DND-41 (cell line): Measurements from ENCODE around the gene RARG.

Source experiments
- ATAC-seq: fragments of 200-7000 bp; cut with Tn5 transposase; 3 replicates; pipeline ENCODE4 v1.9.1; 2021; ENCODE audit warnings: low read depth; ENCODE audit not compliant: insufficient read depth
- DNase-seq: peaks from one replicate; pipeline ENCODE4 v3.0.0-alpha.2; 2020
- H2AFZ ChIP-seq: 2 replicates; pipeline ENCODE4 v1.6.0; 2012; ENCODE audit warnings: low read depth, low read length
- H3K27ac ChIP-seq: 2 replicates; pipeline ENCODE4 v1.5.1; 2012; ENCODE audit warnings: low read length, inconsistent platforms
- H3K27me3 ChIP-seq: fragments of 200-600 bp; sonication (generic); 2 replicates; pipeline ENCODE4 v1.6.0; 2012; ENCODE audit warnings: low read length, mild to moderate bottlenecking, inconsistent platforms; ENCODE audit not compliant: insufficient read depth, poor library complexity
- H3K36me3 ChIP-seq: 2 replicates; pipeline ENCODE4 v1.5.1; 2012; ENCODE audit warnings: low read length, inconsistent platforms; ENCODE audit not compliant: insufficient read depth
- H3K4me1 ChIP-seq: 2 replicates; pipeline ENCODE4 v1.5.1; 2012; ENCODE audit warnings: mild to moderate bottlenecking, low read length; ENCODE audit not compliant: insufficient read depth
- H3K4me2 ChIP-seq: 2 replicates; pipeline ENCODE4 v1.6.0; 2012; ENCODE audit warnings: mild to moderate bottlenecking, moderate library complexity, low read length, inconsistent platforms; ENCODE audit not compliant: insufficient read depth
- H3K4me3 ChIP-seq, 2 experiments: fragments of 200-600 bp in 1 of 2; shearing (Covaris generic) in 1 of 2; 2 replicates each; pipeline ENCODE4 v1.5.1; 2012 to 2016; ENCODE audit warnings: inconsistent platforms in 2 of 2, low read length in 2 of 2, mild to moderate bottlenecking in 2 of 2, low read depth in 1 of 2, moderate library complexity in 1 of 2
- H3K79me2 ChIP-seq: 2 replicates; pipeline ENCODE4 v1.6.0; 2012; ENCODE audit warnings: low read length, inconsistent platforms; ENCODE audit not compliant: insufficient read depth
- H3K9ac ChIP-seq: 2 replicates; pipeline ENCODE4 v1.6.0; 2012; ENCODE audit warnings: low read depth, mild to moderate bottlenecking, inconsistent platforms, low read length, moderate library complexity
- H3K9me3 ChIP-seq: 2 replicates; pipeline ENCODE4 v1.5.1; 2012; ENCODE audit warnings: low read length, moderate library complexity, mild to moderate bottlenecking, inconsistent platforms; ENCODE audit not compliant: insufficient read depth, severe bottlenecking
- H4K20me1 ChIP-seq: 2 replicates; pipeline ENCODE4 v1.6.0; 2012; ENCODE audit warnings: low read length; ENCODE audit not compliant: insufficient read depth
- EZH2 ChIP-seq: IDR thresholded peaks from 3 replicates; pipeline ENCODE4 v1.6.1; 2012; ENCODE audit warnings: borderline replicate concordance, low read depth, mild to moderate bottlenecking, moderate library complexity, low read length, inconsistent platforms; ENCODE audit not compliant: severe bottlenecking
- TF ChIP-seq, protein P1 (sequence below): IDR thresholded peaks from 2 replicates; pipeline ENCODE4 v1.5.1; 2012; ENCODE audit warnings: borderline replicate concordance, low read length, moderate library complexity, mild to moderate bottlenecking; ENCODE audit not compliant: poor library complexity, severe bottlenecking; ENCODE audit errors: extremely low read depth

RARG gene

DNA sequence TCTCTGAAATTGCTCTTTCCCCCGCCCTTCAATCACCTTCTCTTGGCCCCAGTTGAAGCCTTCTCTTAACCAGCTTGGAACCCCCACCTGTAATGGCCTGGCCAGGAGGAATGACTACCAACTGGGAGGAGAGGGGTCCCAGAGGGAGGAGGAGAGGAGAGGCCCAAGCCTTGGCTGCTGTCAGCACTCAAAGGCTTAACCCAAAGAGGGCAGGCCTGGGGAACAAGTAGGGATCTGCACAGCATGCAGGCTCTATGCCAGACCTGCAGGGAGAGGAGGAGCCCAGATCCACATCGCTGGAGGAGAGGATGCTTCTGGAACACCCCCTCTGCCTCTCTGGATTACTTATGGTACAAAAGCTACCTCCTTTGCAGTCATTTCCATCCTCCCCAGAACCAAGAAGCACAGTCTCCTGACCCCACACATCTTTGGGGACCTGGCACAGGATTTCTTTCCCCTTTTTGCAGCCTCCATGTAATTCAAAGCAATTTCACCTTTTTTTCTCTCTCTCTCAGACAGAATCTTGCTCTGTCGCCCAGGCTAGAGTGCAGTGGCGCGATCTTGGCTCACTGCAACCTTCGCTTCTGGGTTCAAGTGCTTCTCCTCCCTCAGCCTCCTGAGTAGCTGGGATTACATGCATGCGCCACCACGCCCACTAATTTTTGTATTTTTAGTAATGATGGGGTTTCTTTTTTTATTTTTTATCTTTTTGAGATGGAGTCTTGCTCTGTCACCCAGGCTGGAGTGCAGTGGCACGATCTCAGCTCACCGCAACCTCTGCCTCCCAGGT lies 6.2 kb downstream of the RARG start:
- no peak overlapping the region for H3K27ac ChIP-seq
- no peak overlapping the region for H3K4me2 ChIP-seq
- ATAC-seq = no peak

DNA sequence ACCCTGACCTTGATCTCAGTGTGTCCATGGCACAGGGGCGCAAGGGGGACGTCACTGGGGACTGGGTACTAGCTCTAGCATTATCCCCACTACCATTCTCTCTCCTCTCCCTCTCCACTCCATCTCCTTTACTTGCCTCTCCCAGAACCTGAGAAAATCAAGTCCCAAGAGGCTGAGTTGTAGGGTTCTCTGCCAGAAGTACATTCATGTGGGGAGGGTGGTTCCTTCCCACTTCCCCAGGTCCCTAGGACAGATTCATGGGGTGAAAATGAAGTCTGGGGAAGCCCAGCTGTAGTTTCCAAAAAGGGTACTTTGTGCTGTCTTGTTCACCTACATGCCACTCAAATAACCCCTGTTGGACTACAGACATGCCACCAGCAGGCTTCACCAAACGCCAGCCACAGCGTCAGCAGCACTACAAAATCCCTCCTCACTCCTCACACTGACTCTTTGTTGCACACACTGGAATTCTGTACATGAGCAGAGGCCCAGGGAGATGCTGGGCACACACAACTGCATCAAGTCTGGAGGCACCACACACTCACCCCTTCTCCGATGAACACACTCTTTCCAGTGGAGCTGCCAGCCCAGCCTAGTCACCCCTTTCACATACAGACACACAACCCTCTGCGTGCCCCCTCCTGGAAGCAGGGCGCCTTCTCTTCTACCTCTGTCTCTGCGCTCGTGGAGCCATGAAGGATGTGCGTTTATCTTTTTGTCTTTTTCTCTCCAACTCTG lies 6.9 kb downstream of the RARG start:
- peaks cover 41% of the 10 kb centered on the region for H3K4me1 ChIP-seq

More for the DNA sequence above, 6.2 kb downstream of the RARG start:
- Histone ChIP-seq H3K27me3 (no peaks in the 10 kb centered on the region), H3K9ac (no peak overlapping the region), H4K20me1 (no peaks in the 10 kb centered on the region), H3K4me3 (no peak overlapping the region), H3K36me3 (no peaks in the 10 kb centered on the region), H3K9me3 (no peaks in the 10 kb centered on the region), H3K79me2 (no peaks in the 10 kb centered on the region), H2AFZ (no peak overlapping the region), H3K4me1 (peaks cover 35% of the 10 kb centered on the region)
- DNase-seq = no peak
- TF ChIP-seq, protein P1, sequence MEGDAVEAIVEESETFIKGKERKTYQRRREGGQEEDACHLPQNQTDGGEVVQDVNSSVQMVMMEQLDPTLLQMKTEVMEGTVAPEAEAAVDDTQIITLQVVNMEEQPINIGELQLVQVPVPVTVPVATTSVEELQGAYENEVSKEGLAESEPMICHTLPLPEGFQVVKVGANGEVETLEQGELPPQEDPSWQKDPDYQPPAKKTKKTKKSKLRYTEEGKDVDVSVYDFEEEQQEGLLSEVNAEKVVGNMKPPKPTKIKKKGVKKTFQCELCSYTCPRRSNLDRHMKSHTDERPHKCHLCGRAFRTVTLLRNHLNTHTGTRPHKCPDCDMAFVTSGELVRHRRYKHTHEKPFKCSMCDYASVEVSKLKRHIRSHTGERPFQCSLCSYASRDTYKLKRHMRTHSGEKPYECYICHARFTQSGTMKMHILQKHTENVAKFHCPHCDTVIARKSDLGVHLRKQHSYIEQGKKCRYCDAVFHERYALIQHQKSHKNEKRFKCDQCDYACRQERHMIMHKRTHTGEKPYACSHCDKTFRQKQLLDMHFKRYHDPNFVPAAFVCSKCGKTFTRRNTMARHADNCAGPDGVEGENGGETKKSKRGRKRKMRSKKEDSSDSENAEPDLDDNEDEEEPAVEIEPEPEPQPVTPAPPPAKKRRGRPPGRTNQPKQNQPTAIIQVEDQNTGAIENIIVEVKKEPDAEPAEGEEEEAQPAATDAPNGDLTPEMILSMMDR = no peak
- no peak for TF ChIP-seq EZH2

DNA sequence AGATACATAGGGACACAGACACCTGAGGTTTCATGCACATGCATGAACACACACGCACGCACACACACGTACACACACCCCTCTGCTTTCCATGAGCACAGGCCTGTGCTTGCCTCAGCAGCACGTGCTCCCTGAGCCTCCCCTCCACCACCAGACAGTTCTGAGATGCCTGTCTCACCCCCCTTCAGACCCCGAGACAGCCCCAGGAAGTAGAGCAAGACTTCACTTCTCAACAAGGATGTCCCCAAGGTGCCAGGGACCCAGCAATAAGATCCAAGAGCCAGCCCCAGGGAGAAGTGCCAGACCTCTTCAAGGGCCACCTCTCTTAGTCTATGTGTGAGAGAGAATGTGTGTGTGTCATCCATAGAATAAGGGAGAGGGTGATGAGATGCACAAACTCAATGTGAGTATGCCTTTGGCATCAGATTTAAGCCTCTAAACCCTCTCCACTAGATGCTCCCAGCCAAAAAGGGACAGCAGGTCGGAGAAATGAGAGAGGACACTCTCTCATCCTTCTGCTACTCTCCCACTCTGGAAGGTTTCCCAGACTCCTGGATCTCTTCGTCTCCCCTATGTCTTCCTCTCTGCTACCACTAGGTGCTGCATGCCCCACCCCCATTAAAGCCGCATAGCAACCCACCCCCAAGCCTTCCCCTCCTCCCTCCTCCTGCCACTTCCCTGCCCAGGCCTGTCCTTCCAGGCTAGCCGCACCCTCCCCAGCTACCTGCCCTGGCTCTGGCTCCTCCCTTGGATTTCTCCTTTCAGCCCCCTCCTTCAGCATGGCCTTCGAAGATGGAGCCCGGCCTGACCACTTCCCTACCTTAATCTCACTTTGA lies 7.7 kb downstream of the RARG start:
- Histone ChIP-seq H3K27me3 (peaks cover 14% of the 10 kb centered on the region), H4K20me1 (no peaks in the 10 kb centered on the region), H3K36me3 (no peaks in the 10 kb centered on the region), H3K4me3 (no peak overlapping the region), H3K79me2 (no peaks in the 10 kb centered on the region), H3K9ac (no peak overlapping the region; the same call in 1 of the 2 replicates), H3K4me1 (peaks cover 49% of the 10 kb centered on the region), H2AFZ (no peak overlapping the region), H3K9me3 (no peaks in the 10 kb centered on the region), H3K27ac (no peak overlapping the region), H3K4me2 (peak overlapping the region; percentile 40)
- DNase-seq (no peak), ATAC-seq (no peak)
- TF ChIP-seq EZH2 = no peak
- TF ChIP-seq, protein P1 = peak; percentile 25

More for the DNA sequence above, 6.9 kb downstream of the RARG start:
- H4K20me1 ChIP-seq = no peaks in the 10 kb centered on the region
- H3K79me2 ChIP-seq = no peaks in the 10 kb centered on the region
- no peak overlapping the region for H3K27ac ChIP-seq
- DNase-seq = no peak
- no peak overlapping the region for H3K4me2 ChIP-seq
- no peak overlapping the region for H2AFZ ChIP-seq
- H3K27me3 ChIP-seq = peaks cover 6% of the 10 kb centered on the region
- TF ChIP-seq, protein P1 = no peak
- TF ChIP-seq EZH2 = no peak
- H3K36me3 ChIP-seq = no peaks in the 10 kb centered on the region
- no peaks in the 10 kb centered on the region for H3K9me3 ChIP-seq
- H3K9ac ChIP-seq = no peak overlapping the region
- no peak overlapping the region for H3K4me3 ChIP-seq
- ATAC-seq = no peak
